Mucosa of stomach (tissue), 1 donor: ENCODE measurements around the gene SOST.

Experiments used
- H3K27me3 ChIP-seq: one replicate; pipeline ENCODE4 v1.7.0; 2013; ENCODE audit warnings: mild to moderate bottlenecking, low read length; ENCODE audit not compliant: control insufficient read depth, insufficient read depth
- H3K36me3 ChIP-seq: one replicate; pipeline ENCODE4 v1.7.0; 2013; ENCODE audit warnings: low read length; ENCODE audit not compliant: control insufficient read depth, insufficient read depth
- H3K4me1 ChIP-seq: one replicate; pipeline ENCODE4 v1.7.0; 2013; ENCODE audit warnings: mild to moderate bottlenecking, low read length; ENCODE audit not compliant: control insufficient read depth, insufficient read depth
- H3K4me3 ChIP-seq: one replicate; pipeline ENCODE4 v1.7.0; 2013; ENCODE audit warnings: low read length
- H3K9ac ChIP-seq: one replicate; pipeline ENCODE4 v1.7.0; 2013; ENCODE audit warnings: mild to moderate bottlenecking, low read length, moderate library complexity
- H3K9me3 ChIP-seq: one replicate; pipeline ENCODE4 v1.7.0; 2013; ENCODE audit warnings: mild to moderate bottlenecking, low read length, moderate library complexity; ENCODE audit not compliant: control insufficient read depth
- donor health status: Pancreatic carcinoma.

Gene SOST

DNA sequence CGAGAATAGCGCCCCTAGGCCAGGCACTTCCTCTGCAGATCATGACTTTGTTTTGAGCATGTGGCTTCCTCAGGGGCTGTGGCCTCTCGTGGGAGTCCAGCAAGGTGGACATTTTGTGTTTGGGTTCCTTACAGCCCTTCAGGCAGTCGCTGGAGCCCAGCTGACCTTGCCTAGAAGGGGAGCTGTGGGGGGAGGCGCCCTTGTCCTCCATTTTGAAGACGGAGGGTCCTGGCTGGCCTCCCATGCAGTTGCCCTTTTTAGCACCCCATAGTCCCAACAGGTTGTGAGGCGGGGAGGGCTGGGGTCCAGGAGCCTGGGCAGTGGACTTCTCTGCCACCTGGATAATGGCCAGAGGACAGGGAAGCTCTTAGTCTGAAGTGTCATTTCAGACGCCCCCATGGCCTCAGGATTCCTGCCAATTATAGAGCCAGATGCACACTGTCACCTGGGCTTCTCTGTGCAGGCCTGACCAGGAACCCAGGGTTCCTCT, 1.4 kb downstream of the SOST start:
- Histone ChIP-seq H3K9ac (no peak overlapping the region), H3K4me1 (peaks cover 6% of the 10 kb centered on the region), H3K9me3 (no peaks in the 10 kb centered on the region), H3K4me3 (no peak overlapping the region), H3K36me3 (no peaks in the 10 kb centered on the region), H3K27me3 (peaks cover 39% of the 10 kb centered on the region)

DNA sequence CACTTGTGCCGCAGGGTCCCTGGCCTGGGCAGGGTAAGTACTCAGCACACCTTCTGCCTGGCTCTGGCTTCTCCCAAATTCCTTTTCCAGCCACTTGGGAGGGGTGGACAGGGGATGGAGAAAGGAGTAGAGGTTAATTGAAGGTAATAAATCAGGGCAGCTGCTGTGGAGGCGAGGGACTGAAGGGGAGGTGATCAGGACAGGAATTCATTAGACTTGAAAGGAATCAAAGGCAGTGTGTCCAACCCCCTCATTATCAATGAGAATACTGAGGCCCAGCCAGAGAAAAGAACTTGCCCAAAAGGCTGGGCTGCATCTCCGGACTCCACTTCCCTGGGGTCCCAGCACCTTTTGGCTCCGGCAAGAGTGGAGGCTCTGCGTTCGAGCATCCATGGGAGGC, 2.4 kb downstream of the SOST start:
- Histone ChIP-seq H3K4me1 (peaks cover 6% of the 10 kb centered on the region), H3K27me3 (peaks cover 39% of the 10 kb centered on the region), H3K36me3 (no peaks in the 10 kb centered on the region), H3K4me3 (no peak overlapping the region), H3K9me3 (no peaks in the 10 kb centered on the region), H3K9ac (no peak overlapping the region)

GRCh38 chr17:43755389-43755875, 3.2 kb downstream of the SOST start:
- peaks cover 6% of the 10 kb centered on the region for H3K4me1 ChIP-seq
- no peak overlapping the region for H3K9ac ChIP-seq
- peaks cover 39% of the 10 kb centered on the region for H3K27me3 ChIP-seq
- H3K4me3 ChIP-seq, result no peak overlapping the region
- no peaks in the 10 kb centered on the region for H3K36me3 ChIP-seq
- no peaks in the 10 kb centered on the region for H3K9me3 ChIP-seq

GRCh38 chr17:43754947-43755346, 3.6 kb downstream of the SOST start:
- H3K9me3 ChIP-seq, result no peaks in the 10 kb centered on the region
- no peaks in the 10 kb centered on the region for H3K36me3 ChIP-seq
- no peak overlapping the region for H3K4me3 ChIP-seq
- H3K4me1 ChIP-seq, result peaks cover 6% of the 10 kb centered on the region
- H3K27me3 ChIP-seq, result peaks cover 39% of the 10 kb centered on the region
- no peak overlapping the region for H3K9ac ChIP-seq

DNA sequence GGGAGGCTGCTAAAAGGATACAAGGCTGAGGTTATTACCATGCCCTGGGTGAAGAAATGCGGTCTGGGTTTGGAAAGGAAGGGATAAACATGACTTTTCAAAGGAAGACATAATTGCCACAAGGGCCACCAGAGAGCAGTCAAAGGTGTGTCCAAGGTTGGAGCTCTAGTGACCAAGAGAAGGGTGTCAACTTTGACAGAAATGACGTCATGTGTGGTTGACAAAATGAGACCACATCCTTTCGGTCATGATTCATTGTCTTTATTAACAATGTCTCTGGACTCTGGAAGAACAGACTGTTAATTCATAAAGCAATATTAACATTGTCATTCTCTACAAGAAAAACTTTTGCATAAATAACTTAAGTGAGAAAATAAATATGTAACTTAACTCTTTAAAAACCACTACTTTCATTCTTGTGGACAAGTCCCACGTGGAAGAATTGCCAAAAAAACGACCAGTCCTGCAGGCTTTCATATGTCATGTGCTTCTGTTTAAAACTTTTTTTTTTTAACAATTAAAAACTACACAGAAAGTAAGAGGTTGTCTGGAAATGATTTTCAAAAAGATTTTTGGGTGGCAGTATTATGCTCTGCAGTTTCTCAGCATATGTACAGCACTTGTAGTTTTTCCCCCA, 5.0 kb downstream of the SOST start:
- H3K27me3 ChIP-seq, result peaks cover 39% of the 10 kb centered on the region
- H3K4me1 ChIP-seq, result peaks cover 6% of the 10 kb centered on the region
- no peaks in the 10 kb centered on the region for H3K9me3 ChIP-seq
- H3K36me3 ChIP-seq, result no peaks in the 10 kb centered on the region
- no peak overlapping the region for H3K4me3 ChIP-seq
- no peak overlapping the region for H3K9ac ChIP-seq

DNA sequence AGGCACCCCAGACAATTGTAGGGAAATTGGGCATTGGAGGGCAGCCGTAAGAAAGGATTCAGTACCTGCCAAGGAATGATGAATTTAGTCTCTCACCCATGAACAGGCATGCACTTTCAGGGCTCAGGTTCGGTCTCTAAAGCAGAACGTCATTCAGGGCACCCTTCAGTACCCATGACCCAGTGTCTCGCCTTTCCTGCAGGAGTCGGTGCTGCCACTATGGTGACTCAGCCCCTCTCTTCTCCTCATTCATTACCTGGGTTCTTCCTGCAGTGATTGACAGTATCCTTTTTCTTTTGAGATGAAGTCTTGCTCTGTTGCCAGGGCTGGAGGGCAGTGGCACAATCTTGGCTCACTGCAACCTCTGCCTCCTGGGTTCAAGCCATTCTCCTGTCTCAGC, 8.4 kb downstream of the SOST start:
- Histone ChIP-seq H3K36me3 (no peaks in the 10 kb centered on the region), H3K4me1 (peaks cover 4% of the 10 kb centered on the region), H3K4me3 (no peak overlapping the region), H3K9ac (no peak overlapping the region), H3K27me3 (peaks cover 19% of the 10 kb centered on the region), H3K9me3 (no peaks in the 10 kb centered on the region)

- H3K27me3 ChIP-seq, result peaks cover 17% of the 10 kb centered on the region
- no peaks in the 10 kb centered on the region for H3K36me3 ChIP-seq
- H3K9ac ChIP-seq, result no peak overlapping the region
- no peaks in the 10 kb centered on the region for H3K4me1 ChIP-seq
- H3K9me3 ChIP-seq, result no peaks in the 10 kb centered on the region
- no peak overlapping the region for H3K4me3 ChIP-seq
Observed at GRCh38 chr17:43745541-43745940, 13.1 kb downstream of the SOST start.

DNA sequence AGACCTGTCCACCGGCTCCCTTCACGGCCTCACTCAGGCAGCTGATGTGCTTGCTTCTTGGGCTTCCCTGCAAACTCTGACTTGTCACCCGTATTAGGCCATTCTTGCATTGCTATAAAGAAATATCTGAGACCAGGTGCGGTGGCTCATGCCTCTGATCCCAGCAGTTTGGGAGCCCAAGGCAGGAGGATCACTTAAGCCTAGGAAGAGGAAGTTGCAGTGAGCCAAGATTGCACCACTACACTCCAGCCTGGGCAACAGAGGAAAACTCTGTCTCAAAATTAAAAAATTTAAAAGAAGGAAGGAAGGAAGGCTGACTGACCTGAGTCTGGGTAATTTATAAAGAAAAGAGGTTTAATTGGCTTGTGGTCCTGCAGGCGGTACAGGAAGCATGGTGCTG, 17.0 kb downstream of the SOST start:
- no peak overlapping the region for H3K4me3 ChIP-seq
- H3K9ac ChIP-seq, result no peak overlapping the region
- no peaks in the 10 kb centered on the region for H3K4me1 ChIP-seq
- no peaks in the 10 kb centered on the region for H3K36me3 ChIP-seq
- peaks cover 17% of the 10 kb centered on the region for H3K27me3 ChIP-seq
- no peaks in the 10 kb centered on the region for H3K9me3 ChIP-seq

- H3K9ac ChIP-seq, result no peak overlapping the region
- no peaks in the 10 kb centered on the region for H3K4me1 ChIP-seq
- no peaks in the 10 kb centered on the region for H3K9me3 ChIP-seq
- H3K36me3 ChIP-seq, result no peaks in the 10 kb centered on the region
- peaks cover 14% of the 10 kb centered on the region for H3K27me3 ChIP-seq
- H3K4me3 ChIP-seq, result no peak overlapping the region
Observed at GRCh38 chr17:43740541-43740940, 18.1 kb downstream of the SOST start.

GRCh38 chr17:43737722-43738121, 20.9 kb downstream of the SOST start:
- Histone ChIP-seq H3K4me3 (no peak overlapping the region), H3K36me3 (no peaks in the 10 kb centered on the region), H3K9ac (no peak overlapping the region), H3K9me3 (no peaks in the 10 kb centered on the region), H3K27me3 (peaks cover 4% of the 10 kb centered on the region), H3K4me1 (no peaks in the 10 kb centered on the region)

DNA sequence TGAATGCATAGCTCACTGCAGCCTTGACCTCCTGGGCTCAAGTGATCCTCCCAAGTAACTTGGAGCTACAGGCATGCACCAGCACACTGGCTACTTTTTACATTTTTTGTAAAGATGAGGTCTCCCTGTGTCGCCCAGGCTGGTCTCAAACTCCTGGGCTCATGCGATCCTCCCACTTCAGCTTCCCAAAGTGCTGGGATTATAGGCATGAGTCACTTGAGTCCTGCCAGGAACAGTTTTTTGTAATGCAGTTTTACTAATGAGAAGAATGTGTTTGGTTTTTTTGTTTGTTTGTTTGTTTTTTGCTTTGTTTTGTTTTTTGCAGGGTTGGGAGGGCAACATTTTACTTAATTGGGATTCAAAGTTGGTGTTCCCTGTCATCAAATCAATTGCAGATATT, 22.2 kb downstream of the SOST start:
- no peaks in the 10 kb centered on the region for H3K36me3 ChIP-seq

GRCh38 chr17:43734376-43734775, 24.2 kb downstream of the SOST start:
- H3K4me3 ChIP-seq, result no peak overlapping the region
- H3K9me3 ChIP-seq, result no peaks in the 10 kb centered on the region
- no peak overlapping the region for H3K9ac ChIP-seq
- peaks cover 4% of the 10 kb centered on the region for H3K27me3 ChIP-seq
- H3K36me3 ChIP-seq, result no peaks in the 10 kb centered on the region
- H3K4me1 ChIP-seq, result no peaks in the 10 kb centered on the region

More for the DNA sequence above, 22.2 kb downstream of the SOST start:
- Histone ChIP-seq H3K27me3 (peaks cover 4% of the 10 kb centered on the region), H3K9me3 (no peaks in the 10 kb centered on the region), H3K4me3 (no peak overlapping the region), H3K9ac (no peak overlapping the region), H3K4me1 (no peaks in the 10 kb centered on the region)

GRCh38 chr17:43733956-43734355, 24.6 kb downstream of the SOST start:
- Histone ChIP-seq H3K4me1 (no peaks in the 10 kb centered on the region), H3K27me3 (peaks cover 4% of the 10 kb centered on the region), H3K9ac (no peak overlapping the region)

More at GRCh38 chr17:43733956-43734355, 24.6 kb downstream of the SOST start:
- Histone ChIP-seq H3K9me3 (no peaks in the 10 kb centered on the region), H3K4me3 (no peak overlapping the region), H3K36me3 (no peaks in the 10 kb centered on the region)
